NB4 (cell line): ENCODE measurements around the gene NGEF.

Experiments used
- POLR2A ChIP-seq: IDR thresholded peaks from 2 replicates; pipeline ENCODE4 v1.6.1; 2011; ENCODE audit warnings: mild to moderate bottlenecking; ENCODE audit not compliant: insufficient read length; ENCODE audit errors: extremely low read depth
- TF ChIP-seq, protein P1 (sequence below): IDR thresholded peaks from one replicate; pipeline ENCODE4 v1.5.1; 2012; ENCODE audit warnings: low read depth, low read length
- TF ChIP-seq, protein P2 (sequence below): IDR thresholded peaks from 2 replicates; pipeline ENCODE4 v1.6.1; 2011; ENCODE audit warnings: low read depth, low read length

DNA sequence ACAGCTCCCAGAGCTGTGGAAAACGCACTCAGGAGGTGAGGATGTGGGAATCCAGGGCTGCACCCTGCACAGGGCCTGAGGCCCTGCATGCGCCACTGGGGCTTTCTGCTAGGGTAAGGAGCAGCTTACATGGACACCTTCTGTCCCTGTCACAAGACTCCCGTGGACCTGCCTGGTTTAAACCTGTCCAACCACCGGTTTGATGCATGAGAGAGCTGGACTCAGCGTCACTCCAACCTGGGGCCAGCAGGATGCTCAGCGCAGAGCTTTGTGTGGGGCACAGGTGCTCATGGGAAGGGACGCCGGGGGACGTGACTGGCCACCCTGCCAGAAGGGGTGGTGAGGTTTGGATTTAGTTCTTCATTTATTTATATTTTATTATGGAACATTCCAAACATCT is 118.8 kb downstream of the NGEF start:
- TF ChIP-seq, protein P1, sequence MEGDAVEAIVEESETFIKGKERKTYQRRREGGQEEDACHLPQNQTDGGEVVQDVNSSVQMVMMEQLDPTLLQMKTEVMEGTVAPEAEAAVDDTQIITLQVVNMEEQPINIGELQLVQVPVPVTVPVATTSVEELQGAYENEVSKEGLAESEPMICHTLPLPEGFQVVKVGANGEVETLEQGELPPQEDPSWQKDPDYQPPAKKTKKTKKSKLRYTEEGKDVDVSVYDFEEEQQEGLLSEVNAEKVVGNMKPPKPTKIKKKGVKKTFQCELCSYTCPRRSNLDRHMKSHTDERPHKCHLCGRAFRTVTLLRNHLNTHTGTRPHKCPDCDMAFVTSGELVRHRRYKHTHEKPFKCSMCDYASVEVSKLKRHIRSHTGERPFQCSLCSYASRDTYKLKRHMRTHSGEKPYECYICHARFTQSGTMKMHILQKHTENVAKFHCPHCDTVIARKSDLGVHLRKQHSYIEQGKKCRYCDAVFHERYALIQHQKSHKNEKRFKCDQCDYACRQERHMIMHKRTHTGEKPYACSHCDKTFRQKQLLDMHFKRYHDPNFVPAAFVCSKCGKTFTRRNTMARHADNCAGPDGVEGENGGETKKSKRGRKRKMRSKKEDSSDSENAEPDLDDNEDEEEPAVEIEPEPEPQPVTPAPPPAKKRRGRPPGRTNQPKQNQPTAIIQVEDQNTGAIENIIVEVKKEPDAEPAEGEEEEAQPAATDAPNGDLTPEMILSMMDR: no peak
- no peak for TF ChIP-seq POLR2A
- TF ChIP-seq, protein P2, sequence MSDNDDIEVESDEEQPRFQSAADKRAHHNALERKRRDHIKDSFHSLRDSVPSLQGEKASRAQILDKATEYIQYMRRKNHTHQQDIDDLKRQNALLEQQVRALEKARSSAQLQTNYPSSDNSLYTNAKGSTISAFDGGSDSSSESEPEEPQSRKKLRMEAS: no peak
